Measurements from ENCODE around the gene MSI2. TPM values are rescaled to one million over a fixed set of nuclear protein-coding genes. Genes with fewer than 3 reads are reported as not detected.

MSI2 gene
- total RNA-seq, 1 donor from 2014 or later, result 144 TPM

GRCh38 chr17:57457188-57457587 is 200.9 kb downstream of the MSI2 start:
- Mint-ChIP-seq H3K27ac (no peak overlapping the region), H3K36me3 (peaks cover 4% of the 10 kb centered on the region), H3K4me3 (no peak overlapping the region), H3K4me1 (peaks cover 25% of the 10 kb centered on the region), H3K27me3 (ENCODE audit: low read depth) (no peaks in the 10 kb centered on the region), H3K9me3 (no peaks in the 10 kb centered on the region)
- no peak for TF ChIP-seq CTCF (IDR thresholded peaks at IDR 0.05; ENCODE audit: unreplicated experiment)
- DNase-seq (ENCODE audit: low spot score in 2 of 2, unreplicated experiment in 2 of 2), result no peak

GRCh38 chr17:57458718-57459285 is 202.5 kb downstream of the MSI2 start:
- H3K27ac Mint-ChIP-seq, result peak overlapping the region; percentile 1
- DNase-seq (ENCODE audit: low spot score in 2 of 2, unreplicated experiment in 2 of 2), result no peak
- H3K27me3 Mint-ChIP-seq (ENCODE audit: low read depth), result no peaks in the 10 kb centered on the region
- peaks cover 41% of the 10 kb centered on the region for H3K4me1 Mint-ChIP-seq
- H3K36me3 Mint-ChIP-seq, result peaks cover 4% of the 10 kb centered on the region
- TF ChIP-seq CTCF (IDR thresholded peaks at IDR 0.05; ENCODE audit: unreplicated experiment), result no peak
- H3K4me3 Mint-ChIP-seq, result no peak overlapping the region
- H3K9me3 Mint-ChIP-seq, result no peaks in the 10 kb centered on the region

GRCh38 chr17:57459286-57459915 is 203.1 kb downstream of the MSI2 start:
- Mint-ChIP-seq H3K9me3 (no peaks in the 10 kb centered on the region), H3K36me3 (peaks cover 4% of the 10 kb centered on the region), H3K4me1 (peaks cover 44% of the 10 kb centered on the region), H3K27ac (peak overlapping the region; percentile 1), H3K4me3 (no peak overlapping the region), H3K27me3 (ENCODE audit: low read depth) (no peaks in the 10 kb centered on the region)
- no peak for TF ChIP-seq CTCF (IDR thresholded peaks at IDR 0.05; ENCODE audit: unreplicated experiment)
- DNase-seq (ENCODE audit: low spot score in 2 of 2, unreplicated experiment in 2 of 2), result no peak

DNA sequence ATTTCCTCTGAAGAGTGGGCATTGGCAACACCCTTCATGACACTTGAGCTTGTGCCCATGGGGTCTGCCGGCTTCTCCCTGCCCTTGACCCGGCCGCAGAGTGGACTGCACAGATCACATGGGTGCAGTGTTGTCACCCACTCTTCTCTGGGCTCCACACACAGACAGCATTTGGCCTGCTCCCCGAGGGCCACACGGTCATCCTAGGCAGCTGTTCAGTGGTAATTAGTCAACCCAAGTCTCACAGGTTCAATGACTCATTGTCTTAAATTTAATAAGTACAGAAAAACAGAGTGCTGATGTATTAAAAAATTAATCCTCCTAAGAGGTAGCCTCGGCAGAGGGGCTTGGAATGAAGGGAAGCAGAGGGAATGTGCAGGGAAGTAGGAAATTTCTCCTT is 204.8 kb downstream of the MSI2 start:
- H3K4me3 Mint-ChIP-seq, result no peak overlapping the region
- H3K27me3 Mint-ChIP-seq (ENCODE audit: low read depth), result no peaks in the 10 kb centered on the region
- DNase-seq (ENCODE audit: low spot score in 2 of 2, unreplicated experiment in 2 of 2), result no peak
- TF ChIP-seq CTCF (IDR thresholded peaks at IDR 0.05; ENCODE audit: unreplicated experiment), result no peak
- no peak overlapping the region for H3K27ac Mint-ChIP-seq
- H3K36me3 Mint-ChIP-seq, result no peaks in the 10 kb centered on the region
- peaks cover 46% of the 10 kb centered on the region for H3K4me1 Mint-ChIP-seq
- no peaks in the 10 kb centered on the region for H3K9me3 Mint-ChIP-seq

DNA sequence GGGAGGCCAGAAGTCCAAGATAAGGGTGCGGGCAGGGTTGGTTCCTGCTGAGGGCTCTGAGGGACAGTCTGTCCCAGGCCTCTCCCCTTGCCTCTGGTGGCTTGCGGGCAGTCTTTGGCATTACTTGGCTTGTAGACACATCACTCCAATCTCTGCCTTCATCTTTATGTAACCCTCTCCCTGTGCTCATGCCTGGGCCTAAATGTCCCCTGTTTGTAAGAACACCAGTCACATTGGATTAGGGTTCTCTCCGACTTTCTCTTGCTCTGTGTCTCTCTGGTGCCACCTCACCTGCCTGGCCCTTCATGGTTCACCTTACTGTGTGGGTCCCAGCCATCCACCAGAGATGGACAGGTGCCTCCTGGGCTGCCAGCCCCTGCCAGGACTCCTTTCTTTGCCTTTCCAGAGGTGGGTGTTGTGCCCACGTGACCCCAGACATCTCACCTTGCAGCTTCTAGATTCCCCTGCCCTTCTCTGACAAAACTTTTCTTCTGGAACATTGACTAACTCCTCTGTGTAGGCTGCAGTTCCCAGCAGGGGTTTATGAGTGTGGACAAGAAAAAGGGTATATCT is 205.8 kb downstream of the MSI2 start:
- Mint-ChIP-seq H3K27me3 (ENCODE audit: low read depth) (no peaks in the 10 kb centered on the region), H3K4me3 (no peak overlapping the region), H3K4me1 (peaks cover 56% of the 10 kb centered on the region), H3K27ac (peak overlapping the region; percentile 79), H3K9me3 (no peaks in the 10 kb centered on the region), H3K36me3 (no peaks in the 10 kb centered on the region)
- TF ChIP-seq CTCF (IDR thresholded peaks at IDR 0.05; ENCODE audit: unreplicated experiment), result no peak
- DNase-seq (ENCODE audit: low spot score in 2 of 2, unreplicated experiment in 2 of 2), result no peak

All from mesothelial cell of epicardium (in vitro differentiated cells).